HepG2 (cell line): ENCODE results near the gene ZDHHC18. TPM values are rescaled to one million over a fixed set of nuclear protein-coding genes. Genes with fewer than 3 reads are reported as not detected.

Experiments
- FOXA3 ChIP-seq: IDR thresholded peaks from 2 replicates; pipeline ENCODE4 v1.6.1; 2016; ENCODE audit warnings: missing genetic modification reagents, missing compliant biosample characterization
- HDAC1 ChIP-seq: sonication (generic); formaldehyde crosslinking; IDR thresholded peaks from 2 replicates; pipeline ENCODE4 v1.5.1; 2020; ENCODE audit warnings: mild to moderate bottlenecking, missing genetic modification reagents
- KDM5B ChIP-seq: sonication (generic); formaldehyde crosslinking; IDR thresholded peaks from 2 replicates; pipeline ENCODE4 v1.4.0; 2020; ENCODE audit warnings: missing genetic modification reagents, mild to moderate bottlenecking, borderline replicate concordance
- SOX13 ChIP-seq, 3 experiments: fragments of 450-650 bp in 1 of 3; sonication (generic) in 1 of 3; formaldehyde crosslinking in 1 of 3; IDR thresholded peaks in 2 of 3; conservative IDR thresholded peaks in 1 of 3; 2 replicates each; pipeline versions ENCODE4 v1.5.0 to v1.6.1; 2016 to 2020; ENCODE audit warnings: antibody characterized with exemption in 1 of 3, mild to moderate bottlenecking in 1 of 3, missing compliant biosample characterization in 1 of 3, missing genetic modification reagents in 1 of 3, moderate library complexity in 1 of 3
- ZFP1 ChIP-seq: IDR thresholded peaks from 2 replicates; pipeline ENCODE4 v1.6.1; 2016
- ZNF10 ChIP-seq: sonication (generic); formaldehyde crosslinking; IDR thresholded peaks from 2 replicates; pipeline ENCODE4 v1.4.0; 2020; ENCODE audit warnings: mild to moderate bottlenecking, low read depth, missing genetic modification reagents, borderline replicate concordance
- ZNF121 ChIP-seq: sonication (generic); formaldehyde crosslinking; IDR thresholded peaks from 2 replicates; pipeline ENCODE4 v1.5.0; 2020; ENCODE audit warnings: mild to moderate bottlenecking, missing genetic modification reagents
- ZNF292 ChIP-seq: sonication (generic); formaldehyde crosslinking; IDR thresholded peaks from 2 replicates; pipeline ENCODE4 v1.8.1; 2022; ENCODE audit warnings: mild to moderate bottlenecking, low read depth, missing genetic modification reagents, borderline replicate concordance
- ZNF335 ChIP-seq: sonication (generic); formaldehyde crosslinking; IDR thresholded peaks from 2 replicates; pipeline ENCODE4 v1.4.0; 2020; ENCODE audit warnings: missing genetic modification reagents
- ZNF430 ChIP-seq: sonication (generic); formaldehyde crosslinking; IDR thresholded peaks from 2 replicates; pipeline ENCODE4 v1.9.0; 2021; ENCODE audit warnings: mild to moderate bottlenecking, missing genetic modification reagents
- ZNF619 ChIP-seq: sonication (generic); formaldehyde crosslinking; IDR thresholded peaks from 2 replicates; pipeline ENCODE4 v1.4.0; 2020; ENCODE audit warnings: mild to moderate bottlenecking, missing genetic modification reagents
- ZNF7 ChIP-seq: IDR thresholded peaks from 2 replicates; pipeline ENCODE4 v1.6.1; 2016; ENCODE audit warnings: missing biosample characterization, missing genetic modification reagents
- polyA plus RNA-seq, 8 experiments: library from polyadenylated mRNA; depleted of rRNA in 3 of 8; stranded (reverse) in 7 of 8; unstranded in 1 of 8; fragments of >200 nt; fragmentation: Illumina TruSeq in 4 of 8; extraction: Trizol in 4 of 8; gene quantifications; 2 replicates each; pipeline versions ENCODE4 v1.2.1 to v1.2.3, GENCODE V29; 2011 to 2016; ENCODE audit warnings: low read depth in 4 of 8, missing spikeins in 1 of 8, mixed read lengths in 1 of 8; ENCODE audit not compliant: insufficient read depth in 1 of 8
- total RNA-seq, 5 experiments: library from RNA; depleted of rRNA; stranded (reverse); fragments of >200 nt; fragmentation: Illumina TruSeq; extraction: Trizol; gene quantifications; 2 replicates each; pipeline ENCODE4 v1.2.3, GENCODE V29; 2016; ENCODE audit warnings: low read depth in 1 of 5
- TF ChIP-seq, protein P1 (sequence below): IDR thresholded peaks from 2 replicates; pipeline ENCODE4 v1.6.1; 2016
- TF ChIP-seq, protein P2 (sequence below): sonication (generic); formaldehyde crosslinking; IDR thresholded peaks from 2 replicates; pipeline ENCODE4 v1.4.0; 2020; ENCODE audit warnings: mild to moderate bottlenecking, missing genetic modification reagents
- TF ChIP-seq, protein P3 (sequence below): sonication (generic); formaldehyde crosslinking; IDR thresholded peaks from 2 replicates; pipeline ENCODE4 v1.8.0; 2022; ENCODE audit warnings: mild to moderate bottlenecking, missing genetic modification reagents
- TF ChIP-seq, protein P4 (sequence below): sonication (generic); formaldehyde crosslinking; IDR thresholded peaks from 2 replicates; pipeline ENCODE4 v1.4.0; 2020; ENCODE audit warnings: mild to moderate bottlenecking, missing genetic modification reagents, borderline replicate concordance
- TF ChIP-seq, protein P5 (sequence below): IDR thresholded peaks from 2 replicates; pipeline ENCODE4 v1.6.1; 2016; ENCODE audit warnings: missing compliant biosample characterization, missing genetic modification reagents, borderline replicate concordance

ZDHHC18 gene
- total and polyA plus RNA-seq, 2 of the 13 experiments (the other 11 are each of a cell fraction or from before 2014, with no cell fraction given) = 13.2 to 35.3 TPM

DNA sequence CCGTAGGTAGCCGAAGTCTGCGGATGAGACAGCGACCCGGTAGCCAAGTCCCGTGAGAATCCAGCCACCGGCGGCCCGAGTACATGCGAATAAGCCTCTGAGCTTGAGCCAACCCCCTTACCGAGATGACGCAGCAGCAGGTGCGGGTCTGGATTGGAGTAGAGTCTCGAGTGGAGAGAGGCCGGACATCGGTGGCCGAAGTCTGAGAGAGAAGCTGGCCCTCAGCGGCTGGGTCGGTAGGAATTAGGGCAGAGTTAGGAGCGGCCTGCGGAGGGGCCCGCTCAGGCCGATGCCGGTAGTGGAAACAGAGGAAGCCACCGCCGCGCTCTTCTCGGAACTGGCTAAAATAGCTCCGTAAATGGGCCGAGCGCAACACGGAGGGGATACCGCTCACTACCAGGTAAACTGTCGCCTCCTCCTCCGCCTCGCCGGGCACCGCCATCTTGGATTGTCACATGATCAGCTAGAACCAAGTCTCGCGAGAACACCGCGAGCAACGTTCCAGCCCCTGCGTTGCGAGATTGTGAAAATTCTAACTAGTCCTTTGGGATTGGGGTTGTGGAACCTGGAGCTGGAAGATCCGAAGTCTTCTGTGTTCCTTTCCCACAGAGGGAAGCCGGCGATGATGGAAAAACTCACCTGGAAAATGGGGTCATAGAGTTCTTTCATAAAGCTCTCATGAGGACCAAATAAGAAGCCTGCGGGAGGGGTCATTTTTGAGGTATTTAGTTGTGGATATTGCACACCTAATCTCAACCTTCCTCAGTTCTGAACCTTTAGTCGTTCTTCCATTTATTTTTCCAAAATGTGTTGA is 73.7 kb downstream of the ZDHHC18 start, which contains the start of gene GPATCH3 (continued):
- TF ChIP-seq, protein P1, sequence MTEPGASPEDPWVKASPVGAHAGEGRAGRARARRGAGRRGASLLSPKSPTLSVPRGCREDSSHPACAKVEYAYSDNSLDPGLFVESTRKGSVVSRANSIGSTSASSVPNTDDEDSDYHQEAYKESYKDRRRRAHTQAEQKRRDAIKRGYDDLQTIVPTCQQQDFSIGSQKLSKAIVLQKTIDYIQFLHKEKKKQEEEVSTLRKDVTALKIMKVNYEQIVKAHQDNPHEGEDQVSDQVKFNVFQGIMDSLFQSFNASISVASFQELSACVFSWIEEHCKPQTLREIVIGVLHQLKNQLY = peak; percentile 63; the same call in 1 of the 2 replicates
- TF ChIP-seq ZNF292 (CRISPR knock-in tag) (no peak), ZNF430 (CRISPR knock-in tag) (peak; percentile 39; the same call in 1 of the 2 replicates), ZNF10 (CRISPR knock-in tag) (no peak), ZNF121 (0 out of 2 replicates have a peak, but pooled peaks have one; percentile 18), HDAC1 (CRISPR knock-in tag) (peak; percentile 99), ZNF335 (peak; percentile 62; the same call in 1 of the 2 replicates), ZNF619 (CRISPR knock-in tag) (no peak), FOXA3 (CRISPR knock-in tag) (peak; percentile 57), KDM5B (peak; percentile 79; the same call in 1 of the 2 replicates), SOX13 (IDR thresholded peaks at IDR 0.05) (no peak), SOX13 (CRISPR knock-in tag; conservative IDR thresholded peaks at IDR 0.05 in 1 of 2, IDR thresholded peaks at IDR 0.05 in 1 of 2) (peak in 1 of 2 experiments; percentile 52; a peak in 1 of 4 replicates), ZFP1 (no peak), ZNF7 (no peak)
- TF ChIP-seq, protein P2, sequence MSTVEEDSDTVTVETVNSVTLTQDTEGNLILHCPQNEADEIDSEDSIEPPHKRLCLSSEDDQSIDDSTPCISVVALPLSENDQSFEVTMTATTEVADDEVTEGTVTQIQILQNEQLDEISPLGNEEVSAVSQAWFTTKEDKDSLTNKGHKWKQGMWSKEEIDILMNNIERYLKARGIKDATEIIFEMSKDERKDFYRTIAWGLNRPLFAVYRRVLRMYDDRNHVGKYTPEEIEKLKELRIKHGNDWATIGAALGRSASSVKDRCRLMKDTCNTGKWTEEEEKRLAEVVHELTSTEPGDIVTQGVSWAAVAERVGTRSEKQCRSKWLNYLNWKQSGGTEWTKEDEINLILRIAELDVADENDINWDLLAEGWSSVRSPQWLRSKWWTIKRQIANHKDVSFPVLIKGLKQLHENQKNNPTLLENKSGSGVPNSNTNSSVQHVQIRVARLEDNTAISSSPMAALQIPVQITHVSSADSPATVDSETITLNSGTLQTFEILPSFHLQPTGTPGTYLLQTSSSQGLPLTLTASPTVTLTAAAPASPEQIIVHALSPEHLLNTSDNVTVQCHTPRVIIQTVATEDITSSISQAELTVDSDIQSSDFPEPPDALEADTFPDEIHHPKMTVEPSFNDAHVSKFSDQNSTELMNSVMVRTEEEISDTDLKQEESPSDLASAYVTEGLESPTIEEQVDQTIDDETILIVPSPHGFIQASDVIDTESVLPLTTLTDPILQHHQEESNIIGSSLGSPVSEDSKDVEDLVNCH (CRISPR knock-in tag) = no peak
- TF ChIP-seq, protein P3, sequence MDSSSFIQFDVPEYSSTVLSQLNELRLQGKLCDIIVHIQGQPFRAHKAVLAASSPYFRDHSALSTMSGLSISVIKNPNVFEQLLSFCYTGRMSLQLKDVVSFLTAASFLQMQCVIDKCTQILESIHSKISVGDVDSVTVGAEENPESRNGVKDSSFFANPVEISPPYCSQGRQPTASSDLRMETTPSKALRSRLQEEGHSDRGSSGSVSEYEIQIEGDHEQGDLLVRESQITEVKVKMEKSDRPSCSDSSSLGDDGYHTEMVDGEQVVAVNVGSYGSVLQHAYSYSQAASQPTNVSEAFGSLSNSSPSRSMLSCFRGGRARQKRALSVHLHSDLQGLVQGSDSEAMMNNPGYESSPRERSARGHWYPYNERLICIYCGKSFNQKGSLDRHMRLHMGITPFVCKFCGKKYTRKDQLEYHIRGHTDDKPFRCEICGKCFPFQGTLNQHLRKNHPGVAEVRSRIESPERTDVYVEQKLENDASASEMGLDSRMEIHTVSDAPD (CRISPR knock-in tag) = 0 out of 2 replicates have a peak, but pooled peaks have one; percentile 24
- TF ChIP-seq, protein P4, sequence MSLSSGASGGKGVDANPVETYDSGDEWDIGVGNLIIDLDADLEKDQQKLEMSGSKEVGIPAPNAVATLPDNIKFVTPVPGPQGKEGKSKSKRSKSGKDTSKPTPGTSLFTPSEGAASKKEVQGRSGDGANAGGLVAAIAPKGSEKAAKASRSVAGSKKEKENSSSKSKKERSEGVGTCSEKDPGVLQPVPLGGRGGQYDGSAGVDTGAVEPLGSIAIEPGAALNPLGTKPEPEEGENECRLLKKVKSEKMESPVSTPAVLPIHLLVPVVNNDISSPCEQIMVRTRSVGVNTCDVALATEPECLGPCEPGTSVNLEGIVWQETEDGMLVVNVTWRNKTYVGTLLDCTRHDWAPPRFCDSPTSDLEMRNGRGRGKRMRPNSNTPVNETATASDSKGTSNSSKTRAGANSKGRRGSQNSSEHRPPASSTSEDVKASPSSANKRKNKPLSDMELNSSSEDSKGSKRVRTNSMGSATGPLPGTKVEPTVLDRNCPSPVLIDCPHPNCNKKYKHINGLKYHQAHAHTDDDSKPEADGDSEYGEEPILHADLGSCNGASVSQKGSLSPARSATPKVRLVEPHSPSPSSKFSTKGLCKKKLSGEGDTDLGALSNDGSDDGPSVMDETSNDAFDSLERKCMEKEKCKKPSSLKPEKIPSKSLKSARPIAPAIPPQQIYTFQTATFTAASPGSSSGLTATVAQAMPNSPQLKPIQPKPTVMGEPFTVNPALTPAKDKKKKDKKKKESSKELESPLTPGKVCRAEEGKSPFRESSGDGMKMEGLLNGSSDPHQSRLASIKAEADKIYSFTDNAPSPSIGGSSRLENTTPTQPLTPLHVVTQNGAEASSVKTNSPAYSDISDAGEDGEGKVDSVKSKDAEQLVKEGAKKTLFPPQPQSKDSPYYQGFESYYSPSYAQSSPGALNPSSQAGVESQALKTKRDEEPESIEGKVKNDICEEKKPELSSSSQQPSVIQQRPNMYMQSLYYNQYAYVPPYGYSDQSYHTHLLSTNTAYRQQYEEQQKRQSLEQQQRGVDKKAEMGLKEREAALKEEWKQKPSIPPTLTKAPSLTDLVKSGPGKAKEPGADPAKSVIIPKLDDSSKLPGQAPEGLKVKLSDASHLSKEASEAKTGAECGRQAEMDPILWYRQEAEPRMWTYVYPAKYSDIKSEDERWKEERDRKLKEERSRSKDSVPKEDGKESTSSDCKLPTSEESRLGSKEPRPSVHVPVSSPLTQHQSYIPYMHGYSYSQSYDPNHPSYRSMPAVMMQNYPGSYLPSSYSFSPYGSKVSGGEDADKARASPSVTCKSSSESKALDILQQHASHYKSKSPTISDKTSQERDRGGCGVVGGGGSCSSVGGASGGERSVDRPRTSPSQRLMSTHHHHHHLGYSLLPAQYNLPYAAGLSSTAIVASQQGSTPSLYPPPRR (CRISPR knock-in tag) = peak; percentile 63; the same call in 1 of the 2 replicates
- TF ChIP-seq, protein P5, sequence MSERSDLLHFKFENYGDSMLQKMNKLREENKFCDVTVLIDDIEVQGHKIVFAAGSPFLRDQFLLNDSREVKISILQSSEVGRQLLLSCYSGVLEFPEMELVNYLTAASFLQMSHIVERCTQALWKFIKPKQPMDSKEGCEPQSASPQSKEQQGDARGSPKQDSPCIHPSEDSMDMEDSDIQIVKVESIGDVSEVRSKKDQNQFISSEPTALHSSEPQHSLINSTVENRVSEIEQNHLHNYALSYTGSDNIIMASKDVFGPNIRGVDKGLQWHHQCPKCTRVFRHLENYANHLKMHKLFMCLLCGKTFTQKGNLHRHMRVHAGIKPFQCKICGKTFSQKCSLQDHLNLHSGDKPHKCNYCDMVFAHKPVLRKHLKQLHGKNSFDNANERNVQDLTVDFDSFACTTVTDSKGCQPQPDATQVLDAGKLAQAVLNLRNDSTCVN (CRISPR knock-in tag) = peak; percentile 56; the same call in 1 of the 2 replicates
